GM19467 (cell line): ENCODE data around the gene NFE2.
A peak's percentile ranks its signal among the peaks of the same experiment; 100 is the strongest.
"Not testable (repeated sequence)": the region's sequence is repeated elsewhere in the genome, so short reads cannot be mapped to it uniquely, and the experiment has no call there.

Experiments used
- ATAC-seq: cut with Tn5 transposase; IDR thresholded peaks from one replicate; pipeline ENCODE4 v1.9.1; 2021; ENCODE audit warnings: mild to moderate bottlenecking, moderate library complexity; ENCODE audit not compliant: unreplicated experiment

NFE2 gene

DNA sequence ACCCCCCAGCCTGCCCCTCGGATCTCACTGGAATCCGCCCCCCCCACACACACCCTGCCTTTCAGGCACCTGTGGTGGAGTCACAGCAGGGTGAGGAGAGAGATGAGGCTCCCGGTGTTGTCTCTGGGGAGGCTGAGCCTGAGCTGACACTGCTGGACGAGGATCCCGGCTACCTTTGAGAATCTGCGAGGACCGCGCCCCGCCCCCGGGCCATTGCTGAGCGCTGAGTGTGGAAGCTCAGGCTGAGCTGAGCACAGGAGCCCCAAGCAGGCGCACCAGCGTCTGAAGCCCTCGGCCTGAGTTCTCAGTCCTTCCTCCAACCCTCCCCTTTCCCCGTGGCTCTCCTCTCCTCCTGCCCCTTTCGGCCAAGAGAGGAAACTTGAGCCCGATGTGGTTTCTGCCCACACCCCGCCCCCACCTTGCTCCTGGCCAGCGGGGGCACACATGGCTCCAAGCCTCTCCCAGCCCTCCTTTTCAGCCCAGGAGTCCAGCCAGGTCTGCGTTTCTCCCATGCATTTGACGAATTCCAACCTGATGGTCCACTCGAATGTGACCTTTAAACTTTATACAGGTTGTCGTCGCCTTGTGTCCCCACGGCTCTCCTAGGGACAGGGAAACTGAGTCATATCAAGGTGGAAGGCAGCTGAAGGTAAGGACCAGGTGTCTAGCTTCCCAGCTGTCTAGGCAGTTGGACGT, at the start of gene NFE2:
Gene NFE2, minus strand, starts transcription at position 284 of the 696 bp plus-strand sequence. CDS start 5,767 bp downstream, outside the sequence.
- no peak for ATAC-seq

DNA sequence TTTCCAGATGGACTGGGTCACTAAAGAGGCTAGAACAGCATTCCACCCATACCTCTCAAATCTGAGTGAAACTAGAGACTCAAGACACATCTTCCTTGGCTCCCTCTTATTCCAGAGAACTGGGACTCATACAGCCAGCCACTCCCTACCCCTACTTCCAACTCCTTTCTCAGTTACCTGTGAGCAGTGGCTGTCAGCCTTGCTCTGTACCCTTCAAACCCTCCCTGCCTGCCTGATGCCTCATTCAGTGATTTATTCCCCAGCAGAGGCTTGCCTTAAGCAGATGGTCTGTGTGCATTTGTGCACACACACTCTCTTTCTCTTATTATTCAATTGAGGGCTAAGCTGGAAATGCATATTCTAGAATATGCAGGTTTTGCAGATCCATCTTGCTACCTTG, 48.9 kb upstream of the NFE2 start:
- no peak for ATAC-seq

DNA sequence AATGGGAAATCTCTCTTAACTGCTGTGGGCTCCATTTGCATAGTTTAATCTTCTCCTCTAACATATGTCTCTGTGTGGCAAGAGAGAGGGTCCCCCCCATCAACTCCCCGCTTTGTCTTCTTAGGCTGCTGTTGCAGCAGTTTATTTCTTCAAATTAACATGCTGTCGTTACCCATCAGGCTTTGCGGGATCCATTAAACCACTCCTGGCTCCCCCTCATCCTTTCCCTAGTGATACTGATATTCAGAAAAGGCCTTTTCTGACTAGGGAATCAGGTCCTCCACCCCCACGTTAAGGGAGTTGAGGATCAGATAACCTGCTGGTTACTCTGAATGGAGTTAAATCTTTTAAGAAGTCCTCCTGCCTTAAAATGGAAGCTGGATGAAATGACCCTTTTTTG, 48.2 kb upstream of the NFE2 start:
- ATAC-seq: no peak

DNA sequence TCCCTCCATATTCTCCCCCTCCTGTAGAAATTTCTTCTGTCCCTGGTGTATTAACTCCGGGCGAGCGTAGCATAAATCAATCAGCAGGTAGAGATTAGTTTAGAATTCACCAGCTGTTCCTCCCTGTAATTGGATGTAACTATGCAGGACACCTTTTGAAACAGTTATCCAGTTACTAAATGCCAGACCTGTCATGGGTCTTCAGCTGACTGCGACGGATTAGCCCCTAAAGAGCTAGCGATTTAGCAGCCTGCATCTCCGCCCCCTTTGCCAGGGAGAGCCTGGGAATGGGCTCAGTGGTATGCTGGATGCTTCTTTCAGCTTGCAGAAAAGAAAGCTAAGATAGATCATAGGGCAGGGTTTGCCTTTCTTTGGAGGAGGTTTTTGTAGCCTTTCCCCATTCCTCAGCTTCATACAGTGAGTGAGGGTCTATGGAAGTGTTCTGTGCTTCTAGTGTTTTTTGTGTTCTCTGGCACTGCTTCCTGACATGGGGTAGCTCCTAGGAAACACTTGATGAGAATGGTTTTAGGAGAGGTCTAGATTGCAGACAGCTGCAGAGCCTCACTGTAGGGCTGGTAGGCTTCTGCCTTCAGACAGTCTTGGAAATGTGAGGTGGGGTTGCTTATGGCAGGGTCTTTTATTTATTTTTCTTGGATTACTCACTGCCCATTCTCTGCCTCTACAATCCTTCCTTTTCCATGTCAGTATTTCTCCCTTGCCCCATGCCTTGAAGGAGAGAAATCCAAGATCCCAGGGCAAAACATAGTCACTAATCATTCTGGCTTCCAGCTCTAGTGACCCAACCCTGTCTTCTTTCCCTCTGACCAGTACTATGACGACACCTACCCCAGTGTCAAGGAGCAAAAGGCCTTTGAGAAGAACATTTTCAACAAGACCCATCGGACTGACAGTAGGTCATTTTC, 40.8 kb upstream of the NFE2 start:
- ATAC-seq: no peak

DNA sequence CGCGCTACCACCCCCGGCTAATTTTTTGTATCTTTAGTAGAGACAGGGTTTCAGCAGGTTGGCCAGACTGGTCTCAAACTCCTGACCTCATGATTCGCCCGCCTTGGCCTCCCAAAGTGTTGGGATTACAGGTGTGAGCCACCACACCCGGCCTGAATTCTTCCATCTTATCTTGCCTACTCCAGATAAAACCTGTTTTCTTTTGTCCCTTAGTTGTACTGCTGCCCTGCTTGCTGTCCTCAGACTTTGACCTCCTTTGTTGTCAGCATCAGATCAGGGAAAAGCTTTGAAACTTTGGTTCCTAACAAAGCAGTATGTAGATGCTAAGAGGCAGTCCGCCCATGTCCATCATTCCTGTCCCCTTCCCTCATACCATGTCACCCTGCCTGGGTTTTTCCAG, 40.0 kb upstream of the NFE2 start:
- no peak for ATAC-seq

DNA sequence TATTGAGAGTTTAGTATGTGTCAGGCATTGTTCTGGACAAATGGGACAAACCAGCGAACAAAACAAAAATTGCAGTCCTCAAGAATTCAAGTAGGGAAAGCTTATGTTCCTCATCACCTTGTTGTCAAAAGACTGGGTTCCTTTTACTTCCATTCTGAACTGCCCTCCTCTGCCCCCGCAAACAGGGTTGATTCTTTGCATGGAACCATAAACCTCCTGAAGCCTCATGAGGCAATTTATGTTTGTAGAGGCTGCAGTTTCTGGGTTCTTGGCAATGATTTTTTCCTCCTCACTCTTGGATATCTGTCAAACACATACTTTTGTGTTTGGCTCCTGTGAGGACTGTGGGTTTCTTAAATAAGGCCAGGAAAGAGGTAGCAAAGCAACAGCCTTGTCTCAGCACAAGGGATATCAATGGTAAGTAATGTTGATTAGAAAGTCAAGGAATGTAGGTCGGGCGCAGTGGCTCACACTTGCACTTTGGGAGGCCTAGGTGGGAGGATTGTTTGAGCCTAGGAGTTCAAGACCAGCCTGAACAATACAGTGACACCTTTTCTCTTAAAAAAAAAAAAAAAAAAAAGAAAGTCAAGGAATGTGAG, 38.0 kb upstream of the NFE2 start:
- no peak for ATAC-seq

DNA sequence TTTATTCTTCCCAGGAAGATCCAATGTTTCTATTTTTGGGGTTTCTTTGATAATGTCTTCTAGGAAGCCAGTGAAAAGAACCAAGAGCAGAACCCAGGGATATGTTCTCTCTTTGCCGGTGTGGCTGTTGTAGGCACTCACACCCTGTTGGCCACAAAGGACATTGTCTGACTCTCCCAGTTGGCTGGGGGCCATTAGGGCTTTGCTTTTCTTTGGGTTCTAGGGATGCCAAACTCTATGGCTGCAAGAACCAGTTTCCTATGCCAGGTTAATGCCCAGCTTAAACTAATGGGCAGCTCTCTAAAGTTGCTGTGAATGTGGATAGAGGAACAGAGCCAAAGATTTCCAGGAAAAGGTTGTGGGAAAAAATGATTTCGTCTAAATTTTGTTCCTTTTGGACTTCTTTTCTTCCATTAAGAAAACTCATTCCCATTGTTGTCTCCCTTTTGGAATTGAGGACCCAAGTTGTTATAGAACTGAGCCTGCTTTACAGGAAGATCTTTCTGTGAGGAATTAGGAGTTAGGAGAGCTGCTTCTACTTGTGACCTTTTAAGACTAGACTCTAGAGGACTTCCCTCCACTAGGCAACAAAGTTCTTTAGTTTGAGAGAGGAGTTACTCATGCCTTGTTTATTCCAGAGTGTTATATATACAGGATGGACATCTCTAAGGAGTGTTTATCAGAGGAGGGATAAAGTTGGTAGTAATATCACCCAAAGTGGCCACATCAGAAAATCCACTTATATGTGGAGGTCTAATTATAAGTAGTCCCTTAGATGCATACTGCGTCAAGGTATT, 37.2 kb upstream of the NFE2 start:
- no peak for ATAC-seq

DNA sequence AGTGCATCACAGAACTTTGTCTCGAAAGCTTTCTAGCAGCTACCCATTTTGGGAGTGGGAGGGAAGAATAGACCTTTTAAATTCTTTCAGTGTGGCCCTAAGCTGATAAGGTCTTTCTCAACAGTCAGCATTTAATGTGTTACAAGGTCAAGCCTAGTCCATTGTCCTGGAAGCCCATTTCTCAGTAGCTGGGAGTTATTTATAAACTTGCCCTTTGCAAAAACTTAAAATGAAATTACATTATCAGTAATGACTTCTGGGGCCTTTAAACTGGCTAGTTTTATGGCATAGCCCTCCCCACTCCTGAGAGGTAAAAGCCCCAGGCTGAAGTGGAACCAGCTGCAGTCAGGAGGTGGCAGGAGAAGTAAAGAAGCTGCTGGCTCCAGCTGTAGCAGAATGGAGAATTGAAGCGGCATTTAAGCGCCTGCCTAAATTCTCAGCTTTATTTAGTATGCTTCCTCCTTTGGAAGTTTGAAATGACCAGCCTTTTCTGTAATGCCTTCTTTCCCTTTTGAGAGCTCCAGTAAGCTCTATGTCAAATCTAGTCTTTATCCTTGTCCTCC, 36.5 kb upstream of the NFE2 start:
- ATAC-seq: no peak

DNA sequence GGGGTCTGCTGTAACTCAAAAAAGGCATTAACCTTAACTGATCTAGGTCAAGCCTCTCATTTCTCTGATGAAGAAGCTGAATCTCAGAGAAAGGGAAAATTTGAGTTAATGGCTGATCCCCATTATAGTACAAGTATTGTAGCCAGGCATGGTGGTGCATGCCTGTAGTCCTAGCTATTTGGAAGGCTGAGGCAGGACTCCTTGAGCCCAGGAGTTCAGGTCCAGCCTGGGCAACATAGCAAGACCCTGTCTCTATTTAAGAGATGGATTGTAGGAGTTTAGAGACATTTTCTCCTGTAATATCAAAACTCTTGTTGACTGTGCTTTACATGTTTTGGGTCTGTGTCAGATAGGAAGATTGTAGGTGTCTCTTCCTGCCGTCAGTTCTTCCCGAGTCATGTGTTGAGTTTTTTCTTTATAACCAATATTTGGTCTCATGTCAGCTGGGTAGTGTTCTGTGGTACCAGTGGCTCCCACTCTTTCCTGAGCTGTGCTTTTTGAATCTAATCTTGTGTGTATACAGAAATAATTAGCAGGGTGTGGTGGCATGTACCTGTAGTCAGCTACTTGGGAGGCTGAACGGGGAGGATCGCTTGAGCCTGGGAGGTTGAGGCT, 32.7 kb upstream of the NFE2 start:
- no peak for ATAC-seq

DNA sequence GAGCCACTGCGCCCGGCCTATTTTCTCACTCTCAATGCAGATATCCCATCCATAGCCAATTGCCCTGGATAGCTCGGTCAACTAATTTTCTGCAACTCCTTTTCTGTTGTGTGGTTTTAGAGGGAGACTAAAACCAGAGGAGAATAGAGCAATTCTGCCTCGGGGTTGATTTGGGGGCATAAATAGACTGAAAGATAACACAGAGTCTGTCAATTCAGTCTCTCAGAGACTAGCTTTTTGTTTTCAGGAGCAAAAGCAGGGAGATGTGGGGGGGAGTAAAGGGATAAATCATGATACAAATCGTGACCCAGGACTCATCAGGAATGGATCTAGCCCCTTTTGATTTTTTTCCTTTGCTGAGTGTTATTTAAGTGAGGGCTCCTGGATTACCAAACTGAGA, 30.6 kb upstream of the NFE2 start:
- ATAC-seq: no peak

DNA sequence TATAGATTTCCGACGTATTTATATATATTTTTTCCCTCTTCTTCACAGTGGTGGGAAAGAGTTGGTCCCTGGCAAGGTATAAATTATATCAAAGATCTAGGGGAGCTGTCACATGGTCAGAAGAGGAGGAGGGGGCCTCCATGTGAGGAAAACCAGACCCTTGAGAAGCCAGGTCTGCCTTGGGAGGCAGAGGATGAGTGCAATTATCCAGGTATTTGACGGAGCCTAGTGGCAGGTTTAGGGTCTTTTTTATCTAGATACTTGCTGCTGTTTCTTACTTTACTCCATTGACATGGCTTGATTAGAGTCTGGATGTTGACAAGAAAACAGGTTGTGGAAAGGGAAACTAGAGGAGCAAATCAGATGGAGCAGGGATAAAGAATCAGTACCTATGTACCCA, 29.6 kb upstream of the NFE2 start:
- no peak for ATAC-seq

DNA sequence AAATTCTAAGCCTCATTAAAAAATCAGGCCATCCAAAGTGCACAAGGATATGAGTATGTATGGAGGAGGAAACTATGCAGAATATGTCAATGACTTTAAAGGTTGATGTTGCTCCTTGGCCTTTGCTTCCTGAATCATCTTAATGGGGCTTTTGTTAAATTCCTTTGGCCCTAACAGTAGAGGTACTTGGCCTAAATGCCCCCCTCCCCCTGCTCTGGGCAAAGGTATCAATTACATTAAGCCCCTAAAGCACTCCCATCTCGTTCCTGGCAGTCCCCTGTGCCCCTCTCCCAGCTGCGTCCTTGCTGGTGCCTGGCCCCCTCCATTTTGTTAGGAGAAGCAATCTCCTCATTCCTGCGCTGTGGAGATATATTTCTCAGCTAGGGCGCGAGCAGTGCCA, 28.9 kb upstream of the NFE2 start:
- no peak for ATAC-seq

DNA sequence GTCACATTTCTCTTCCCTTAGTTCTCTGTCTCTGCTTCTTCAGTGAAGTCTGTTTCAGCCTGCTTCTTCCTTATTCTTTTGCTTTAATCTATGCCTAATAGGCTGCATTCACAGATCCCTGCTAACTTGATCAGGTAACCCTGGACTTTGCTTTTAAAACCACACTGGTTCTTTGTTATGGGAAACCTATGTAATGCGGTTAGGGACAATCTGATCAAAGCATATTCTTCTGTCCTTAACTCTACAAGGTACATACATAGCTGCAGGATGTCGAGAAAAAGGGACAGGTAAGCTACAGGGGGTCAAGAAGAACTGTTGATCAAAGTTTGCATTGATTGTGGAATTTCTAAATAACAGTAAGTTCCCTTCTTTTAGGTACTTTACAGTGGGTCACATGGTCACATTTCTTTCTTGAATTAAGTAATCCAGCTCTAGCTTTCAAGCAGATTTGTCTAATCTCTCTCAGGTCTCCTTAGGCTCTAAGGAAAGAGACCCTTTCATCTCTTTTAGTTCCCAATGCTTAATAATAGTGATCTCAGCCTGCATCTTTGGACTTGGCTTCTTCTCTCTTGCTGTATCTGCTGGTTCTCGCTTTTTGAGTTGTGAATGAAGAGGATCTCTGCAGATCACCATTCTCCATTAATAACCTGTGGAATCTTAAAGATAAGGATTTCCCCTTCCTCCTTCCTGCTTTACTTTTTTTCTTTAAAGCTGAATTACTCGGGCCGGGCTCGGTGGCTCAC, 28.0 kb upstream of the NFE2 start:
- ATAC-seq: no peak

DNA sequence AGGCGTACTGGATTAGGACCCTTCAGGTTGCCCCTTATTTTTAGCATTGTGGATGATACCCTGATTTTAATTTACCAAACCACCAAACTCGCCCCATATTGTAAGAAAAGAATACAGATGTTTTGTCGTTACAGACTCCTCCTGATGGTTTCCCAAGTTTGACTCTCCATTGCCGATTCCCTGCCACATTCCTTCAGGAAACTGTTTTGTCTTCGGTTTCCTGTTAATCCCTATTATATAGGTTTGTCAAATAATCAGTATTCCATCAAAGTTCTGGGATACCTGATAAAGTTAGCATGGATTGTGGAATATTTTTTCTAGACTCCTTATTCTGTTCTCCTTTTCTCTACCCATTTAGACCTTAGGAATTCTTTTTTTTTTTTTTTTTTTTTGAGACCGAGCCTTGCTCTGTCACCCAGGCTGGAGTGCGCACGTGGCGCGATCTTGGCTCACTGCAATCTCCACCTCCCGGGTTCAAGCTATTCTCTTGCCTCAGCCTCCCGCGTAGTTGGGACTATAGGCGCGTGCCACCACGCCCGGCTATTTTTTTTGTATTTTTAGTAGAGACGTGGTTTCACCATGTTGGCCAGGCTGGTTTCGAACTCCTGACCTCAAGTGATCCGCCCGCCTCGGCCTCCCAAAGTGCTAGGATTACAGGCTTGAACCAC, 24.8 kb upstream of the NFE2 start:
- not testable (repeated sequence) for ATAC-seq

DNA sequence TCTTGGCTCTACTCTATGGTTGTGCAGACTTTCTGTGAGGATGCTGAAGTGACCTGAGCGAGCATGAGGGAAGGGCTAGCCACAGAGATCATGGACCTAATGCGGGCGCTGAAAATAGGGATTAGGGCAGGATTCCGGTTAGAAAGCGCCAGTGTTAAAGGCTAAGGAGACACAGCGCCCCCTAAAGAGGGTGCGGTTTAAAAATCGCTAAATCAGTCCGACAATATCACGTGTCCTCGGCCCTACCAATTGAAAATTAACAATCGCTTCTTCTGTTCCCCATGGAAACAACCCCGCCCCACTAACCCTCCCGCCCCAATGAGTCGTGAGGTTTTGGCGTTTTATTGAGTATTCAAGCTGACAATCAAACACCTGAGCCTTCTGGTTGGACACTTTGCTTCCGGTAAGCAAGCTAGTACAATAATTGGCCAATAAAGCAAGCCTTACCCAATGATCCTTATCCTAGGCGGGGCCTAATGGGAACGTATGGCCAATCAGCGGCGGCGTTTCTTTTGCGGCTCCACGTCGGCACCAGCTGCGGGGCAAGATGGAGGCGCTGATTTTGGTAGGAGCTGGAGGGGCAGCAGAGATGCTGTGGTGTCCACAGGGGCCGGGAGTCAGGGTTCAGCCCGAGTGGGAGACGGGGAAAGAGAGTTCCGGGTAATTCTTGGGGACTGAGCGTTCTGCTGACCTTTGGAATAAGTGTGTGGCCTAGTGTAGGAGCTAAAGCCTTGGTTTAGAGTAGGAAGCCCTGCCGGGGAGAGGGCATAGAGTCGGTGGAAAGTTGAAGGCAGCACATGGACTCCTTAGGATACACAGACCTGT, 24.0 kb upstream of the NFE2 start, which contains the start of gene COPZ1:
Gene COPZ1, plus strand, starts transcription at position 515 of the 825 bp plus-strand sequence. Its CDS starts 33 bp downstream, at position 548.
- peak; percentile 99 for ATAC-seq

DNA sequence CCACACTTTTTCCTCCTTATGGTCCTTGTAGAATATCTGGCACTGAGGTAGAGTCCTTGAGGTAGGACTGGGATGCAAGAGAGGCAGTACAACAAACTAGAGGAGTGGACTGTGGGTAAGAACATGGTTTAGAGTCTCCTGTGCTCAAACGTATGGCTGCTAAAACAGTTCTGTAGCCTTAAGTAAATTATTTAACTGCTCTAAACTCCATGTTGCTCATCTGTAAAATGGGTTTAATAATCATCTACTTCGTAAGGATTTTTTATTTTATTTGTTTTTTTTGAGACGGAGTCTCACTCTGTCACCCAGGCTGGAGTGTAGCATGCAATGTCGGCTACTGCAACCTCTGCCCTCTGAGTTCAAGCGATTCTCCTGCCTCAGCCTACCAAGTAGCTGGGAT, 20.5 kb upstream of the NFE2 start:
- no peak for ATAC-seq

DNA sequence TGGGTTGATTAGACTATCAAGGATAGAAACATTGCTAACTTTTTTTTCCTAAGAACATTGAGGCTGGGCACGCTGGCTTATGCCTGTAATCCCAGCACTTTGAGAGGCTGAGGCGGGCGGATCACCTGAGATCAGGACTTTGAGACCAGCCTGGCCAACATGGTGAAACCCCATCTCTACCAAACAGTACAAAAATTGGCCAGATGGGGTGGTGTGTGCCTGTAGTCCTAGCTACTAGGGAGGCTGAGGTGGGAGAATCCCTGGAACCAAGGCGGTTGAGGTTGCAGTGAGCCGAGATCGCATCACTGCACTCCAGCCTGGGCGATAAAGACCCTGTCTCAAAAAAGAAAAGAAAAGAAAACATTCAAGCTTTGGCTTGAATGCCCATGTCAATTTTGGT, 11.5 kb upstream of the NFE2 start:
- not testable (repeated sequence) for ATAC-seq

DNA sequence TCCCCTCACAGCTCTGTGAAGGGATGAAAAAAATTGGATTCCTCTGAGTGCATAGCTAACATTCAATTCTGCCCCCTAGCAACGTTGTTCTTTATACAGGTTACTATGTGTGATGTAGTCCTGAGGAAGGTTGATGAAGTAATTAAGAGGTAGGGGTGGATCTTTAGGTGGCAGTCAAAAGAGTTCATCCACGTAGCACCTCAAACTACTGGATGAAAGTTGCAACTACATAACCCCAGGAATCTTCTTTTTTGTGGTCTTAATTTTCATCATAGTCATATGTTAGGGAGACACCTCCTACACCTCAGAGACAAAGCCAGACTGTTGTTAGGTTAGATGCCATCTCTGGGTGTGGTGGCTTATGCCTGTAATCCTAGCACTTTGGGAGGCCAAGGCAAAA, 10.2 kb upstream of the NFE2 start:
- ATAC-seq: no peak
